Neutrophil (primary cell): ENCODE data around the gene ABCD1.
"Not testable (repeated sequence)": the region's sequence is repeated elsewhere in the genome, so short reads cannot be mapped to it uniquely, and the experiment has no call there.

Experiments
- H3K27ac ChIP-seq: fragments of 200-600 bp; sonication (generic); 2 replicates; pipeline ENCODE4 v1.5.1; 2016; ENCODE audit warnings: mild to moderate bottlenecking, moderate library complexity
- H3K27me3 ChIP-seq: fragments of 200-600 bp; sonication (generic); 2 replicates; pipeline ENCODE4 v1.6.0; 2016; ENCODE audit warnings: mild to moderate bottlenecking
- H3K36me3 ChIP-seq: fragments of 200-600 bp; sonication (generic); 2 replicates; pipeline ENCODE4 v1.5.1; 2017
- H3K4me1 ChIP-seq, 2 experiments: fragments of 200-600 bp in 1 of 2; sonication (generic) in 1 of 2; 1 replicate in 1 of 2; 2 replicates in 1 of 2; pipeline versions ENCODE4 v1.5.1 to v1.6.1; 2013 to 2016; ENCODE audit warnings: low read depth in 1 of 2, low read length in 1 of 2, mild to moderate bottlenecking in 1 of 2, moderate library complexity in 1 of 2; ENCODE audit not compliant: control insufficient read depth in 1 of 2, insufficient read depth in 1 of 2
- H3K4me3 ChIP-seq, 2 experiments: fragments of 200-600 bp in 1 of 2; sonication (generic) in 1 of 2; 1 replicate in 1 of 2; 2 replicates in 1 of 2; pipeline ENCODE4 v1.5.1; 2013 to 2016; ENCODE audit warnings: low read depth in 1 of 2, low read length in 1 of 2, mild to moderate bottlenecking in 1 of 2, moderate library complexity in 1 of 2
- H3K9me3 ChIP-seq: fragments of 200-600 bp; sonication (generic); 2 replicates; pipeline ENCODE4 v1.5.1; 2016
- TF ChIP-seq, protein P1 (sequence below): fragments of 200-600 bp; sonication (generic); IDR thresholded peaks from 2 replicates; pipeline ENCODE4 v1.5.1; 2016; ENCODE audit warnings: antibody characterized with exemption

ABCD1 gene

DNA sequence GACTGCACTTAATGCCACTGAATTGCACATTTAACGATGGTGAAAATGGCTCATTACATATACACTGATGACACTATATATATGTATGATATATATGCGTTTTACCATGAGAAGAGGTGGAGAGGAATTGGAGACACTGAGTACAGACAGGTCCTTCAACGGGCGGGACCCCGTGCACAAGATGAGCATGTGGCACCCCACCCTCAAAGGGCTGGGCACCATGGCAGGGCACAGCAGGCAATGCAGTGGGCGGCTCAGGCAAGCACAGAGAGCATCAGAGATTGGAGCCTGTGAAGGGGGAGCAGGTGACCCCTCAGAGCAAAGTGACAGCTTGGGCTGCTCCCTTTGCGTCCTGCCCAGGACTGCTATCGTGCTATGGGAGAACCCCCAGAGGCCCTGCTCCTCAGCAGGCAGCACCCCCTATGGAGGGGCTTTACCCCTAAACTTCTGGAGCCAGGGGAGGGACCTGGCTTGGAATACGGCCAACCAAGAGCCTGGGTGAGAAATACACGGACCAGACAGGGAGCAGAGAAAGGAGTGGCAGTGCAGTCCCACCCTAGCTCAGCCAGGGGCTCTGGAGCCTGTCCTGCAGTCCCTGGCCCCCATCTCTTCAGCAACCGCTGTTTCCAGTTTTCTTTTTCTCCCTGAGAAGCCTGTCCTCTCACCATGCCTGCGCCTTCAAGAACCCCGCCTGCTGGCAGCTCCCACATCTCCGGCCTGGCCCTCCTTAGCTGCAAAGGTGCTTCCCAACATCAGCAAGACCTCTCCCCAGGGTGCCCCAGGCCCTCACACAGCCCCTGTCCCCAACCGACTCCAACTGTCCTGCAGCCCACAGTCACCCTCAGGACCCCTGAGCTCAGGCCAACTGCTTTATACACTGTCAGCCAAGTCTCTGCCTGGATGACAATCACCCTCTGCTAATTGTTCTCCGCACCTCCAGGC, 26.5 kb upstream of the ABCD1 start:
- Histone ChIP-seq H3K27ac (no peak overlapping the region), H3K36me3 (peaks cover 80% of the 10 kb centered on the region)

DNA sequence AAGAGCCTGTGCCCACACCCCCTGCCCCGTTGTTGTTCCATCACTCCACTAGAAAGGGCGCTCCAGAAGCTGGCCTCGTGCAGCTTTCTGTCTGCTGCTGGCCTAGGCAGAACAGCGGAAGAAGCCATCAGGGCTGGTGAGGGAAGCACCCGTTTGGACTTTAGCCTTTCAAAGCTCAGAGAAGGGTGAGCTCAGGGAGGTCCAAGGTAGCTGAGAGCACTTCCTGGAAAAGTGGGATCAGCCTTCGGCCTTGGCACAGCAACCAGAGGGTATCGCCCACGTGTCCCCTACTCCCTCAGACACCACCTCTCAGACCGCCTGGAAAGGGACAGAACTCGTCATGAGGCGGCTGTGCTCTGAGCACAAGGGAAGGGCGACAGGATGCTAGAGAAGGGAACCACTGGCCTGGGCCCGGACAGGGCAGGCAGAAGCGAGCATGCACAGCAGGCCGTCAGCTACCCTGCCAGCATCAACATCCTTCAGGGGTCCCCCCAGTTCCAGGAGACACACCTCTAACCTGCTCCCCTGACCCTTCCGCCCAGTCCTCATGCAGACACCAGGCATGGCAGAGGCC, 25.4 kb upstream of the ABCD1 start:
- not testable (repeated sequence) for H3K4me1 ChIP-seq, H3K9me3 ChIP-seq, H3K27me3 ChIP-seq, H3K4me3 ChIP-seq, H3K27ac ChIP-seq
- peaks cover 86% of the 10 kb centered on the region for H3K36me3 ChIP-seq

More for the DNA sequence above, 26.5 kb upstream of the ABCD1 start:
- Histone ChIP-seq H3K4me1 (no peaks in the 10 kb centered on the region), H3K9me3 (no peaks in the 10 kb centered on the region), H3K4me3 (no peak overlapping the region), H3K27me3 (no peaks in the 10 kb centered on the region)
- TF ChIP-seq, protein P1, sequence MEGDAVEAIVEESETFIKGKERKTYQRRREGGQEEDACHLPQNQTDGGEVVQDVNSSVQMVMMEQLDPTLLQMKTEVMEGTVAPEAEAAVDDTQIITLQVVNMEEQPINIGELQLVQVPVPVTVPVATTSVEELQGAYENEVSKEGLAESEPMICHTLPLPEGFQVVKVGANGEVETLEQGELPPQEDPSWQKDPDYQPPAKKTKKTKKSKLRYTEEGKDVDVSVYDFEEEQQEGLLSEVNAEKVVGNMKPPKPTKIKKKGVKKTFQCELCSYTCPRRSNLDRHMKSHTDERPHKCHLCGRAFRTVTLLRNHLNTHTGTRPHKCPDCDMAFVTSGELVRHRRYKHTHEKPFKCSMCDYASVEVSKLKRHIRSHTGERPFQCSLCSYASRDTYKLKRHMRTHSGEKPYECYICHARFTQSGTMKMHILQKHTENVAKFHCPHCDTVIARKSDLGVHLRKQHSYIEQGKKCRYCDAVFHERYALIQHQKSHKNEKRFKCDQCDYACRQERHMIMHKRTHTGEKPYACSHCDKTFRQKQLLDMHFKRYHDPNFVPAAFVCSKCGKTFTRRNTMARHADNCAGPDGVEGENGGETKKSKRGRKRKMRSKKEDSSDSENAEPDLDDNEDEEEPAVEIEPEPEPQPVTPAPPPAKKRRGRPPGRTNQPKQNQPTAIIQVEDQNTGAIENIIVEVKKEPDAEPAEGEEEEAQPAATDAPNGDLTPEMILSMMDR: no peak

DNA sequence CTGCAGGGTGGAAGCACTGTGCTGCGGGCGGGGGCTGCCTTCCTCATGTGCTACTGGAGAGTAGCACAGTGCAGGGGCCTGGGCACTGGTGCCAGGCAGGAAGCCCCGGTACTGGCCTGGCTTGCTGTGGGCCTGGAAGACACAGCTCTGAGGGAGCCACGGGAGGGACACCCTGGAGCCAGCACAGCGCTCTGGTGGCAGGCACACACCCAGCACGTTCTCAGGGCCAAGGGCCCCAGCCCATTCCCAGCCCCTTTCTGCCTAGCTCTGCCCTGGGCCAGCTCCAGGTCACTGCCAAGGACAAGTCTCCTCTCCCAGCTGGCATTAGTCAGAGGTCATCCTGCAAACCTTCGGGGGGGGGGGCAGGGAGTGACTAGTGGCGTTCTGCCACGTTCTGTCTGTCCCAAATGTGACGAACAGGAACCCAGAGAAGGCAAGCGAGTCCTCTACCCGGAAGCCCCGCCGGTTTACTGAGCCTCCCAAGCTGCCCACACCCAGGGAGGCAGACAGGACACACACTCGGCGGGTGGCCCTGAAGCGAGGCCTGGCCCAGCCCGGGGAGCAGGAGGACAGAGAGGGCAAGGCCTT, 24.8 kb upstream of the ABCD1 start:
- peaks cover 86% of the 10 kb centered on the region for H3K36me3 ChIP-seq
- H3K9me3 ChIP-seq, H3K27ac ChIP-seq, H3K4me1 ChIP-seq, H3K4me3 ChIP-seq, H3K27me3 ChIP-seq: not testable (repeated sequence)

DNA sequence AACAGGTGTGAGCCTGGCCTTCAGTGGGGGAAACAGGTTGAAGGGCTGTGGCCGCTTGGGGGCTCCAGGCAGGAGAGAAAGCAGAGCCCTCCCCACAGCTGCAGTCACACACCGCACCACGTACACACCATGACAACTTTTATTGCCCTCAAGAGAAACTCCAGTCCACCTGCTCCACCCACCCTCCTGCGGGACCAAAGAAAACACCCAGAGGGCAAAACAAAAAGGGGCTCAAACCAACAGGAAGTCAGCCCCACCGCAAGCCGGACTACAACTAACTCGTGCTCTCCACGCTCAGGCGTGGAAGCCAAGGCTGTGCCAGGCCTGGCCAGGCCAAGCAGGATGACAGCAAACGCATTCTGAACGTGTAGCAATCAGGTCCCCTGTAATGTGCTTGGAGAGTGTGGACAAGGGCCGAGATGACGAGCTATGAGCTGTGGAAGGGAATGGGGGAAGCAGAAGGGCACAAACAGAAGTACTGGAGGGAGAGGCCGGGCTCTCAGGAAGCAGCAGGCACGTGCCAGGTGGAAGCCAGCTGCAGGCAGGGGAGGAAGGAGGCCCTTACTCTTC, 24.2 kb upstream of the ABCD1 start:
- no peak overlapping the region for H3K27ac ChIP-seq
- peaks cover 88% of the 10 kb centered on the region for H3K36me3 ChIP-seq
- TF ChIP-seq, protein P1: no peak
- H3K4me3 ChIP-seq: no peak overlapping the region
- no peaks in the 10 kb centered on the region for H3K9me3 ChIP-seq
- H3K27me3 ChIP-seq: no peaks in the 10 kb centered on the region
- H3K4me1 ChIP-seq: no peaks in the 10 kb centered on the region

DNA sequence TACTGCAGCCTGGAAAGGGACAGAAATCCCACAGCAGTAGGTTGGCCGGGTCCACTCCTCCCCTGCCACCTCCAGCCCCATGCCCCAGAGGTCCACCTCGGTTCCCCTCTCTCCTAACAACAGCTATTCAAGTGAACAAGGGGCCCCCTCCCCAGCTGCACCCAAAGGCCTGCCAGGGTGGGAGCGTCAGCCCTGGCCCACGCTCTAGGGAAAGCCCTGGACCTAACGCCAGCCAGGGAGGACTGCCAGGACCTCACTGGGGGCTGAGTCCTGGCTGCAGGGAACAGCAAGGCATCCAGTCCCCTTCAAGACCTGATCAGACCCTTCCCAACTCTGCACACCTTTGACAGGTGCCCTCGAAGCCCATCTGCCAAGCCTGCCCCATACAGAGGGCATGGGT, 23.7 kb upstream of the ABCD1 start:
- no peaks in the 10 kb centered on the region for H3K4me1 ChIP-seq
- TF ChIP-seq, protein P1: no peak
- no peak overlapping the region for H3K4me3 ChIP-seq
- no peaks in the 10 kb centered on the region for H3K9me3 ChIP-seq
- no peaks in the 10 kb centered on the region for H3K27me3 ChIP-seq
- H3K27ac ChIP-seq: no peak overlapping the region
- peaks cover 86% of the 10 kb centered on the region for H3K36me3 ChIP-seq

DNA sequence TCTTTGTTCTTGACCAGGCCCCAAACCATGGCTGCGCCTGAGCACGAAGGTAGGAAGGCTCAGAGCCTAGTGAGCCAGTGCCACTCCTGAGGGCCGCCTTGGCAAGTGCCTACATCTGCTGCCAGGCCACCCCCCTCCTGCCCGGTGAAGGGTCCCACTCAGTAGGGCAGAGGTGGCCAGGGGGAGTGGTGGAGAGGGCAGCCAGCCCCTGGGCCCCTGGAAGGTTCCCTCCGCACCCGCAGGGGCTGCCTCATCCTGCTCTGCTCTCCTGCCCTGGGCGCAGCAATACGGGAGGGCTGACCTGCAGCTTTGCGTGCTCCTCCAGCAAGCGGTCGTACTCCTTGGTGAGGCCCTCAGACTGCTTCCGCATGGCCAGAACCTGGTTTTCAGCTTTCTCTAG, 22.9 kb upstream of the ABCD1 start:
- Histone ChIP-seq H3K9me3 (no peaks in the 10 kb centered on the region), H3K27ac (no peak overlapping the region), H3K4me1 (no peaks in the 10 kb centered on the region), H3K4me3 (no peak overlapping the region), H3K36me3 (peaks cover 81% of the 10 kb centered on the region), H3K27me3 (no peaks in the 10 kb centered on the region)
- TF ChIP-seq, protein P1: no peak
